Vagina (tissue), 2 donors: Measurements from ENCODE around the gene PHF5A. TPM values are rescaled to one million over a fixed set of nuclear protein-coding genes. Genes with fewer than 3 reads are reported as not detected.
A peak's percentile ranks its signal among the peaks of the same experiment; 100 is the strongest.

Experiments used
- DNase-seq, 2 donors: peaks; one replicate each; pipeline ENCODE4 v3.0.0-alpha.2; 2017; ENCODE audit errors: extremely low spot score in 2 of 2
- H3K27ac ChIP-seq: fragments of 200-600 bp; sonication (generic); one replicate; pipeline ENCODE4 v1.5.1; 2019
- H3K27me3 ChIP-seq: fragments of 200-600 bp; sonication (generic); one replicate; pipeline ENCODE4 v1.5.1; 2019
- H3K36me3 ChIP-seq, 2 donors: fragments of 200-600 bp; sonication (generic); one replicate each; pipeline ENCODE4 v1.5.1; 2017 to 2019
- H3K4me1 ChIP-seq: fragments of 200-600 bp; sonication (generic); one replicate; pipeline ENCODE4 v1.5.1; 2019
- H3K4me3 ChIP-seq, 2 donors: fragments of 200-600 bp; sonication (generic); 1 replicate in 1 of 2; 2 replicates in 1 of 2; pipeline ENCODE4 v1.5.1; 2016 to 2019
- H3K9me3 ChIP-seq: fragments of 200-600 bp; sonication (generic); one replicate; pipeline ENCODE4 v1.5.1; 2019
- CTCF ChIP-seq, 3 experiments: fragments of 450-650 bp in 2 of 3; fragments of 200-600 bp in 1 of 3; sonication (generic) in 1 of 3; IDR thresholded peaks; one replicate each; pipeline ENCODE4 v1.5.1; 2017 to 2019; ENCODE audit warnings: antibody characterized with exemption in 3 of 3, mild to moderate bottlenecking in 2 of 3, moderate library complexity in 2 of 3
- POLR2A ChIP-seq, 2 donors: fragments of 450-650 bp; IDR thresholded peaks; one replicate each; pipeline ENCODE4 v1.6.1; 2017; ENCODE audit warnings: antibody characterized with exemption in 2 of 2, mild to moderate bottlenecking in 2 of 2, moderate library complexity in 2 of 2
- POLR2AphosphoS5 ChIP-seq, 2 donors: sonication (generic); formaldehyde crosslinking; IDR thresholded peaks; one replicate each; pipeline ENCODE4 v1.9.0; 2017; ENCODE audit warnings: antibody characterized with exemption in 2 of 2, mild to moderate bottlenecking in 2 of 2, low read depth in 1 of 2; ENCODE audit not compliant: insufficient read depth in 1 of 2
- intact Hi-C: fragments of 100-400 bp; cut with DNase I; formaldehyde crosslinking; loops from one replicate; pipeline ENCODE4 v1.15.1; 2023
- total RNA-seq: library from RNA; depleted of rRNA; stranded (reverse); fragments of >200 nt; gene quantifications from one replicate; pipeline ENCODE4 v1.2.3, GENCODE V29; 2016

PHF5A gene
- total RNA-seq, result 35.4 TPM

- peak within 1 kb of the TSS; percentile 98 to 99 for H3K4me3 ChIP-seq
- peak; percentile 98 for DNase-seq
- H3K36me3 ChIP-seq, result peaks cover 5 to 46% of the 10 kb centered on the region in 2 donors
- H3K27me3 ChIP-seq, result no peaks in the 10 kb centered on the region
- TF ChIP-seq POLR2AphosphoS5 (IDR thresholded peaks at IDR 0.05; ENCODE audit: insufficient read depth in 1 of 2, low read depth in 1 of 2), result peak; percentile 94 to 97
- TF ChIP-seq CTCF (IDR thresholded peaks at IDR 0.05), result peak in 1 of 3 experiments; percentile 10
- TF ChIP-seq POLR2A (IDR thresholded peaks at IDR 0.05), result peak in 1 of 2 donors; percentile 40
- intact Hi-C loops, result no loop called here
- H3K4me1 ChIP-seq, result peaks cover 46% of the 10 kb centered on the region
- H3K27ac ChIP-seq, result peak within 1 kb of the TSS; percentile 95
- H3K9me3 ChIP-seq, result no peaks in the 10 kb centered on the region
Observed at GRCh38 chr22:41468381-41469217, at the start of gene PHF5A, which contains the start of gene ACO2. Gene PHF5A (minus strand): TSS chr22:41468692. CDS start chr22:41468653, 39 bp downstream. Gene ACO2 (plus strand): TSS chr22:41469117. CDS start chr22:41469147, 30 bp downstream.

GRCh38 chr22:41518048-41518347 lies 49.5 kb upstream of the PHF5A start:
- H3K27ac ChIP-seq, result peak overlapping the region; percentile 23
- peaks cover 0 to 21% of the 10 kb centered on the region in 2 donors for H3K36me3 ChIP-seq
- TF ChIP-seq CTCF (IDR thresholded peaks at IDR 0.05) (no peak), POLR2A (IDR thresholded peaks at IDR 0.05) (no peak), POLR2AphosphoS5 (IDR thresholded peaks at IDR 0.05; ENCODE audit: insufficient read depth in 1 of 2, low read depth in 1 of 2) (no peak)
- no peak for DNase-seq
- H3K4me3 ChIP-seq, result no peak overlapping the region
- H3K27me3 ChIP-seq, result no peaks in the 10 kb centered on the region
- H3K4me1 ChIP-seq, result peaks cover 17% of the 10 kb centered on the region
- H3K9me3 ChIP-seq, result no peaks in the 10 kb centered on the region
- intact Hi-C loops, result no loop called here

GRCh38 chr22:41517172-41518047 lies 48.9 kb upstream of the PHF5A start:
- peaks cover 23% of the 10 kb centered on the region for H3K4me1 ChIP-seq
- peak overlapping the region; percentile 23 for H3K27ac ChIP-seq
- peaks cover 0 to 23% of the 10 kb centered on the region in 2 donors for H3K36me3 ChIP-seq
- H3K27me3 ChIP-seq, result no peaks in the 10 kb centered on the region
- TF ChIP-seq POLR2AphosphoS5 (IDR thresholded peaks at IDR 0.05; ENCODE audit: insufficient read depth in 1 of 2, low read depth in 1 of 2), result no peak
- TF ChIP-seq POLR2A (IDR thresholded peaks at IDR 0.05), result no peak
- peak; percentile 77 to 87 (median 84) for TF ChIP-seq CTCF (IDR thresholded peaks at IDR 0.05)
- intact Hi-C loops, result no loop called here
- H3K9me3 ChIP-seq, result no peaks in the 10 kb centered on the region
- DNase-seq, result no peak
- H3K4me3 ChIP-seq, result no peak overlapping the region

GRCh38 chr22:41516462-41516861 lies 48.0 kb upstream of the PHF5A start:
- TF ChIP-seq POLR2AphosphoS5 (IDR thresholded peaks at IDR 0.05; ENCODE audit: insufficient read depth in 1 of 2, low read depth in 1 of 2) (no peak), POLR2A (IDR thresholded peaks at IDR 0.05) (no peak), CTCF (IDR thresholded peaks at IDR 0.05) (no peak)
- peaks cover 24% of the 10 kb centered on the region for H3K4me1 ChIP-seq
- no peaks in the 10 kb centered on the region for H3K9me3 ChIP-seq
- DNase-seq, result no peak
- intact Hi-C loops, result no loop called here
- no peaks in the 10 kb centered on the region for H3K27me3 ChIP-seq
- H3K36me3 ChIP-seq, result peaks cover 0 to 29% of the 10 kb centered on the region in 2 donors
- no peak overlapping the region for H3K27ac ChIP-seq
- no peak overlapping the region for H3K4me3 ChIP-seq
